ENCODE results near the gene WDR5. TPM values are rescaled to one million over a fixed set of nuclear protein-coding genes. Genes with fewer than 3 reads are reported as not detected.

Gene WDR5
- 16.7 and 20.8 TPM in 2 replicates for total RNA-seq

DNA sequence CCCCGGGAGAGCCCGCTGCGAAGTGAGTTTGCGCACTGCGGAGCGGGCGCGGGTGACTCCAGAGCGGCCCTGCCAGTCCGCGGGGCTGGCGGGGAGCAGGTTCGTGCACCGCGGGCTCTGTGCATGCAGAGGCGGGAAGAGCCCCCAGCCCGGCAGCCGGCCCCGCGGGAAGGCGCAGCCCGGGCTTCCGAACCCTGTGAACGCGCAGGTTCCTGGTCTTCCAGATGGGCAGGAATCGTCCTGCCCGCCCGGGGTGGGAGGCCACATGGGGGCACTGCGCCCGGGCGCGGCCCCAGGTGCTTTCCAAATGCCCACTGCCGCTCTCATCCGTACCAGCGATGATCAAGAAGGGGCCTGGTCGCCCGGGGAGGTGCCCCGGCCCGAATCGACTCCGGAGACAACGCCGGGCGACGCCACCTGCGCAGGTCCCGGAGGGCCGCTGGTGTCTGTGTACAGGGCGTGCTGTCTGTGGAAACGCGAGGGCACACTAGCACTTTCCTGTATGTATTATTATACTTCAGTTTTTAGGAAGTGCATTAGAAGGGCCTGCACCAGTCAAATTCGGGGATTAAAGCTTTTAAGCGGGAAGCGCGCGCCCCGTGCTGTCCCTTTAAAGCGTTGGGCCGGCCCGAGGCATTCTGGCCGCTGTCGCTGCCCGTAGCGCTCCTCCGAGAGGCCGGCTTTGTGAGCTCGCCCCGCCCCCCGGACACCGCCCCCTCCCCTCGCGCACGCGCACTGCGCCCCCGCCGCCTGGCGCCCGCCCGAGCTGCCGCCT lies at the start of gene WDR5:
Gene WDR5 (plus strand): TSS at position 740 of the 775 bp plus-strand sequence. CDS start 3,796 bp downstream, outside the sequence.

Other genes with a start within 250 kb of the WDR5 start
- gene VAV2, start 143.8 kb upstream of the WDR5 start, total RNA-seq: 14.3 and 17.0 TPM in 2 replicates
- 16.5 and 17.5 TPM in 2 replicates for gene BRD3OS, start 110.6 kb upstream of the WDR5 start, total RNA-seq
- gene BRD3, start 68.1 kb upstream of the WDR5 start, total RNA-seq: 10.2 and 15.2 TPM in 2 replicates
- gene RNU6ATAC, start 28.5 kb downstream of the WDR5 start, total RNA-seq: not detected in 2 replicates
- gene RXRA, start 190.4 kb downstream of the WDR5 start, total RNA-seq: 19.8 and 31.1 TPM in 2 replicates

Measured in cardiac atrium fibroblast (primary cell).